ENCODE results near the gene FBXO44.

- TF ChIP-seq CTCF (IDR thresholded peaks at IDR 0.05; ENCODE audit: low read depth, low read length, poor library complexity, severe bottlenecking) (no peak), EZH2phosphoT487 (IDR thresholded peaks at IDR 0.05; ENCODE audit: borderline replicate concordance, low read length) (no peak)
These were observed 5.1 kb downstream of the FBXO44 start for GRCh38 chr1:11659748-11660147.

Data from DOHH2 (cell line).